SK-N-SH (cell line): ENCODE data around the gene GTF2E1. TPM values are rescaled to one million over a fixed set of nuclear protein-coding genes. Genes with fewer than 3 reads are reported as not detected.

Experiments
- CTCF ChIA-PET: fragments of 300-600, 350-600 bp; formaldehyde crosslinking; extraction: SDS; loops from one replicate; lab custom pipeline; 2021; lab: Yijun Ruan, JAX
- POLR2A ChIA-PET: fragments of 350-600 bp; sonication (Branson Sonifier 250); formaldehyde crosslinking; extraction: SDS; loops from one replicate; lab custom pipeline; 2020; ENCODE audit warnings: antibody characterized with exemption, inconsistent platforms; lab: Yijun Ruan, JAX
- DNase-seq: peaks from one replicate; pipeline ENCODE4 v3.0.0; 2012
- H2AFZ ChIP-seq: fragments of 200-600 bp; sonication (generic); 2 replicates; pipeline ENCODE4 v1.8.1; 2016; ENCODE audit warnings: antibody characterized with exemption, mild to moderate bottlenecking, low read depth
- H3F3A ChIP-seq: fragments of 200-600 bp; sonication (generic); replicated peaks from 2 replicates; pipeline ENCODE3; 2016; ENCODE audit warnings: antibody characterized with exemption, mild to moderate bottlenecking; ENCODE audit not compliant: insufficient read depth
- H3K27ac ChIP-seq, 2 experiments: fragments of 200-500 bp in 1 of 2; fragments of 200-600 bp in 1 of 2; sonication (Bioruptor generic) in 1 of 2; sonication (generic), shearing (Covaris generic) in 1 of 2; 2 replicates each; pipeline versions ENCODE4 v1.5.1 to v1.6.1; 2014 to 2016; ENCODE audit warnings: low read depth in 2 of 2, inconsistent platforms in 1 of 2, low read length in 1 of 2, mild to moderate bottlenecking in 1 of 2, mixed read lengths in 1 of 2
- H3K27me3 ChIP-seq: fragments of 200-600 bp; sonication (generic), shearing (Covaris generic); 2 replicates; pipeline ENCODE4 v1.6.1; 2016; ENCODE audit warnings: mixed run types; ENCODE audit not compliant: insufficient read depth
- H3K36me3 ChIP-seq, 2 experiments: fragments of 200-500 bp in 1 of 2; fragments of 200-600 bp in 1 of 2; sonication (Bioruptor generic) in 1 of 2; sonication (generic) in 1 of 2; replicated peaks in 1 of 2; 2 replicates each; pipeline versions ENCODE3 to v1.5.1; 2014 to 2016; ENCODE audit warnings: low read length in 1 of 2, mild to moderate bottlenecking in 1 of 2; ENCODE audit not compliant: insufficient read depth in 2 of 2, control insufficient read depth in 1 of 2
- H3K4me1 ChIP-seq, 2 experiments: fragments of 200-500 bp in 1 of 2; fragments of 200-600 bp in 1 of 2; sonication (Bioruptor generic) in 1 of 2; sonication (generic), shearing (Covaris generic) in 1 of 2; 2 replicates each; pipeline versions ENCODE4 v1.5.1 to v1.6.1; 2014 to 2016; ENCODE audit warnings: low read depth in 1 of 2, low read length in 1 of 2, mixed run types in 1 of 2; ENCODE audit not compliant: insufficient read depth in 2 of 2, control insufficient read depth in 1 of 2
- H3K4me2 ChIP-seq: fragments of 200-600 bp; sonication (generic), shearing (Covaris generic); 2 replicates; pipeline ENCODE4 v1.6.1; 2017; ENCODE audit warnings: mixed run types
- H3K4me3 ChIP-seq, 2 experiments: fragments of 200-500 bp in 1 of 2; fragments of 200-600 bp in 1 of 2; sonication (Bioruptor generic) in 1 of 2; sonication (generic), shearing (Covaris generic) in 1 of 2; 2 replicates each; pipeline versions ENCODE4 v1.5.1 to v1.8.1; 2014 to 2016; ENCODE audit warnings: low read depth in 2 of 2, inconsistent platforms in 1 of 2, low read length in 1 of 2, mild to moderate bottlenecking in 1 of 2, mixed read lengths in 1 of 2, moderate library complexity in 1 of 2
- H3K79me2 ChIP-seq: fragments of 200-600 bp; sonication (generic); 2 replicates; pipeline ENCODE4 v1.8.1; 2017; ENCODE audit warnings: mild to moderate bottlenecking; ENCODE audit not compliant: insufficient read depth
- H3K9ac ChIP-seq: fragments of 200-600 bp; sonication (generic); 2 replicates; pipeline ENCODE4 v1.6.1; 2017; ENCODE audit warnings: mixed run types
- H3K9me2 ChIP-seq: fragments of 200-600 bp; sonication (generic); 2 replicates; pipeline ENCODE4 v1.6.1; 2017; ENCODE audit warnings: mixed run types
- H3K9me3 ChIP-seq: fragments of 200-600 bp; sonication (generic); 2 replicates; pipeline ENCODE4 v1.6.1; 2017; ENCODE audit warnings: mixed run types, mild to moderate bottlenecking, moderate library complexity
- H4K20me1 ChIP-seq: fragments of 200-600 bp; sonication (generic); 2 replicates; pipeline ENCODE4 v1.6.1; 2017; ENCODE audit warnings: mild to moderate bottlenecking, mixed run types; ENCODE audit not compliant: insufficient read depth
- CTCF ChIP-seq: fragments of 200-600 bp; sonication (generic); IDR thresholded peaks from 2 replicates; pipeline ENCODE4 v1.6.1; 2017; ENCODE audit warnings: antibody characterized with exemption, mild to moderate bottlenecking, moderate library complexity
- EZH2phosphoT487 ChIP-seq: fragments of 200-600 bp; sonication (generic); IDR thresholded peaks from 2 replicates; pipeline ENCODE4 v1.6.1; 2017; ENCODE audit warnings: low read depth, mixed run types, mild to moderate bottlenecking, antibody characterized with exemption, moderate library complexity, borderline replicate concordance
- FOSL2 ChIP-seq: IDR thresholded peaks from 2 replicates; pipeline ENCODE4 v1.4.0; 2012; ENCODE audit warnings: low read depth, mild to moderate bottlenecking, moderate library complexity, borderline replicate concordance
- FOXJ3 ChIP-seq: sonication (generic); formaldehyde crosslinking; IDR thresholded peaks from 2 replicates; pipeline ENCODE4 v1.5.1; 2020; ENCODE audit warnings: mild to moderate bottlenecking, missing genetic modification reagents
- GABPA ChIP-seq: IDR thresholded peaks from 2 replicates; pipeline ENCODE4 v1.4.0; 2012; ENCODE audit warnings: low read depth, mild to moderate bottlenecking
- GATA2 ChIP-seq: sonication (generic); formaldehyde crosslinking; IDR thresholded peaks from 2 replicates; pipeline ENCODE4 v1.5.0; 2020; ENCODE audit warnings: mild to moderate bottlenecking, missing genetic modification reagents
- IRF3 ChIP-seq: fragments of 150-350 bp; IDR thresholded peaks from 2 replicates; pipeline ENCODE4 v1.6.1; 2016; ENCODE audit warnings: mild to moderate bottlenecking, low read depth, low read length
- JUND ChIP-seq: IDR thresholded peaks from 2 replicates; pipeline ENCODE4 v1.4.0; 2012
- MEF2A ChIP-seq: IDR thresholded peaks from 2 replicates; pipeline ENCODE4 v1.4.0; 2012; ENCODE audit warnings: low read depth, borderline replicate concordance
- MXI1 ChIP-seq: IDR thresholded peaks from 2 replicates; pipeline ENCODE4 v1.6.1; 2012; ENCODE audit warnings: mild to moderate bottlenecking, low read depth, low read length, improper control_type of control experiment
- POLR2AphosphoS5 ChIP-seq: IDR thresholded peaks from 2 replicates; pipeline ENCODE4 v1.6.1; 2012; ENCODE audit warnings: low read depth, low read length
- REST ChIP-seq: IDR thresholded peaks from 2 replicates; pipeline ENCODE4 v1.6.1; 2012; ENCODE audit warnings: mild to moderate bottlenecking, low read depth, low read length, moderate library complexity
- SMC3 ChIP-seq: IDR thresholded peaks from 2 replicates; pipeline ENCODE4 v1.6.1; 2012; ENCODE audit warnings: low read depth, low read length, improper control_type of control experiment
- TAF1 ChIP-seq: IDR thresholded peaks from 2 replicates; pipeline ENCODE4 v1.6.1; 2012; ENCODE audit warnings: low read depth, mild to moderate bottlenecking, low read length, moderate library complexity, borderline replicate concordance
- TEAD4 ChIP-seq: IDR thresholded peaks from 2 replicates; pipeline ENCODE4 v1.4.0; 2012; ENCODE audit warnings: mild to moderate bottlenecking, borderline replicate concordance; ENCODE audit not compliant: insufficient read depth
- USF1 ChIP-seq: IDR thresholded peaks from 2 replicates; pipeline ENCODE4 v1.4.0; 2012; ENCODE audit warnings: low read depth, borderline replicate concordance
- WGBS: methylation state at CpG from one replicate; pipeline ENCODE4 v1.1.6; 2017; ENCODE audit warnings: low lambda C conversion rate; 5-methylcytosine and 5-hydroxymethylcytosine counted together
- polyA plus RNA-seq, 3 experiments: library from polyadenylated mRNA; depleted of rRNA; stranded (reverse); fragments of >200 nt; gene quantifications; 2 replicates each; pipeline ENCODE4 v1.2.3, GENCODE V29; 2012

Gene GTF2E1
- polyA plus RNA-seq, 1 of the 3 experiments (the other 2 are of a cell fraction), result 5.7 TPM

GRCh38 chr3:120749843-120750242 lies 7.3 kb downstream of the GTF2E1 start:
- H3K9ac ChIP-seq, result no peak overlapping the region
- H3K9me3 ChIP-seq, result no peaks in the 10 kb centered on the region
- H3K4me1 ChIP-seq, result peaks cover 0 to 9% of the 10 kb centered on the region in 2 experiments; a peak in 1 of 4 replicates
- CTCF ChIA-PET, result interaction anchor here (1.3 kb wide), 1 partner anchor 191 kb away, joined by 3 read pairs; no protein-coding TSS in a partner anchor
- no peak overlapping the region for H3K4me2 ChIP-seq
- H3K9me2 ChIP-seq, result no peaks in the 10 kb centered on the region; the same call in 1 of the 2 replicates
- no peak overlapping the region for H2AFZ ChIP-seq
- POLR2A ChIA-PET, result no interaction called here
- H3K27ac ChIP-seq, result no peak overlapping the region
- H4K20me1 ChIP-seq, result no peaks in the 10 kb centered on the region
- H3K79me2 ChIP-seq, result peaks cover 95% of the 10 kb centered on the region
- TF ChIP-seq MXI1, result no peak
- TF ChIP-seq GATA2 (CRISPR knock-in tag), result no peak
- TF ChIP-seq JUND, result no peak
- TF ChIP-seq TEAD4, result no peak
- TF ChIP-seq MEF2A, result no peak
- no peak for TF ChIP-seq IRF3
- TF ChIP-seq EZH2phosphoT487, result no peak
- TF ChIP-seq FOSL2, result no peak
- TF ChIP-seq POLR2AphosphoS5, result no peak
- no peak for TF ChIP-seq GABPA
- no peak for TF ChIP-seq SMC3
- no peak for TF ChIP-seq FOXJ3 (CRISPR knock-in tag)
- no peak for TF ChIP-seq TAF1
- TF ChIP-seq CTCF, result no peak
- no peak for TF ChIP-seq USF1
- no peak for TF ChIP-seq REST
- no peaks in the 10 kb centered on the region for H3F3A ChIP-seq
- peaks cover 26 to 30% of the 10 kb centered on the region in 2 experiments for H3K36me3 ChIP-seq
- H3K27me3 ChIP-seq, result no peaks in the 10 kb centered on the region
- DNase-seq, result no peak
- H3K4me3 ChIP-seq, result no peak overlapping the region
- 92% methylated on average over 1 of the region's 1 CpG for WGBS
